CD4-positive, alpha-beta T cell (primary cell): Measurements from ENCODE around the gene DPH5. TPM values are rescaled to one million over a fixed set of nuclear protein-coding genes. Genes with fewer than 3 reads are reported as not detected.

Experiments used
- ATAC-seq: fragments of 200-7000 bp; cut with Tn5 transposase; one replicate; pipeline ENCODE4 v1.10.0; 2022; ENCODE audit warnings: mild to moderate bottlenecking; ENCODE audit not compliant: poor library complexity
- CTCF ChIA-PET: fragments of 350-600 bp; sonication (Branson Sonifier 250); formaldehyde crosslinking; loops from one replicate; lab custom pipeline; 2021; ENCODE audit warnings: antibody characterized with exemption, inconsistent platforms; lab: Charles Lee
- POLR2A ChIA-PET: fragments of 350-600 bp; sonication (Branson Sonifier 250); formaldehyde crosslinking; loops from one replicate; lab custom pipeline; 2021; ENCODE audit warnings: antibody characterized with exemption, inconsistent platforms; lab: Charles Lee
- DNase-seq, 14 experiments: peaks; one replicate each; pipeline ENCODE4 v3.0.0-alpha.2; 2013 to 2020; ENCODE audit warnings: mixed read lengths in 2 of 14
- H3K27ac ChIP-seq, 2 donors: one replicate each; pipeline versions ENCODE4 v1.5.1 to v1.7.0; 2013; ENCODE audit warnings: low read length in 2 of 2, low read depth in 1 of 2, mild to moderate bottlenecking in 1 of 2
- H3K27me3 ChIP-seq, 2 experiments: 1 replicate in 1 of 2; 2 replicates in 1 of 2; pipeline versions ENCODE4 v1.6.1 to v1.7.0; 2013; ENCODE audit warnings: low read length in 2 of 2, control low read depth in 1 of 2, mild to moderate bottlenecking in 1 of 2, moderate library complexity in 1 of 2; ENCODE audit not compliant: insufficient read depth in 2 of 2, control insufficient read depth in 1 of 2
- H3K36me3 ChIP-seq: one replicate; pipeline ENCODE4 v1.6.1; 2013; ENCODE audit warnings: low read length, control low read depth; ENCODE audit not compliant: insufficient read depth
- H3K4me1 ChIP-seq: one replicate; pipeline ENCODE4 v1.6.1; 2013; ENCODE audit warnings: low read length, control low read depth; ENCODE audit not compliant: insufficient read depth
- H3K4me3 ChIP-seq: one replicate; pipeline ENCODE4 v1.5.1; 2013; ENCODE audit warnings: mild to moderate bottlenecking, low read length, moderate library complexity
- H3K9me3 ChIP-seq, 2 experiments: 1 replicate in 1 of 2; 2 replicates in 1 of 2; pipeline versions ENCODE4 v1.6.1 to v1.7.0; 2013; ENCODE audit warnings: low read length in 2 of 2, mild to moderate bottlenecking in 2 of 2, control low read depth in 1 of 2, moderate library complexity in 1 of 2; ENCODE audit not compliant: control insufficient read depth in 1 of 2, insufficient read depth in 1 of 2
- H3K27ac Mint-ChIP-seq: one replicate; pipeline ENCODE4 v1.8.0; 2020; ENCODE audit warnings: mixed read lengths
- H3K27me3 Mint-ChIP-seq: one replicate; pipeline ENCODE4 v1.8.0; 2021; ENCODE audit warnings: mixed read lengths
- H3K36me3 Mint-ChIP-seq: one replicate; pipeline ENCODE4 v1.8.0; 2021; ENCODE audit warnings: low read depth, mixed read lengths
- H3K4me1 Mint-ChIP-seq: one replicate; pipeline ENCODE4 v1.8.0; 2021; ENCODE audit warnings: low read depth, mixed read lengths
- H3K4me3 Mint-ChIP-seq: one replicate; pipeline ENCODE4 v1.8.0; 2020; ENCODE audit warnings: mild to moderate bottlenecking, mixed read lengths
- H3K9me3 Mint-ChIP-seq: one replicate; pipeline ENCODE4 v1.8.0; 2020; ENCODE audit warnings: mixed read lengths
- intact Hi-C, 2 experiments: fragments of 100-400 bp; cut with DNase I in 1 of 2; cut with micrococcal nuclease in 1 of 2; formaldehyde crosslinking; loops; one replicate each; pipeline versions ENCODE4 v1.15.1 to v1.9.0; 2023 to 2025; cut with DNase I, micrococcal nuclease
- total RNA-seq, 174 experiments: library from RNA in 2 of 174; stranded (reverse) in 2 of 174; gene quantifications; one replicate each; pipeline ENCODE4 v1.2.3 and lab custom pipeline; 2021 to 2026
- TF ChIP-seq, protein P1 (sequence below): fragments of 200-600 bp; IDR thresholded peaks from one replicate; pipeline ENCODE4 v1.8.0; 2022; ENCODE audit warnings: antibody characterized with exemption, mild to moderate bottlenecking

The DPH5 gene
- total RNA-seq, 2 experiments from 2014 or later: 31.3 to 35.4 TPM

- Mint-ChIP-seq H3K4me3 (no peak overlapping the region), H3K27ac (no peak overlapping the region), H3K4me1 (peaks cover 36% of the 10 kb centered on the region), H3K27me3 (no peaks in the 10 kb centered on the region), H3K36me3 (peaks cover 29% of the 10 kb centered on the region), H3K9me3 (no peaks in the 10 kb centered on the region)
- intact Hi-C loops: no loop called here
- DNase-seq: no peak
- no peaks in the 10 kb centered on the region for H3K27me3 ChIP-seq
- ChIA-PET CTCF (no interaction called here), POLR2A (no interaction called here)
- TF ChIP-seq, protein P1, sequence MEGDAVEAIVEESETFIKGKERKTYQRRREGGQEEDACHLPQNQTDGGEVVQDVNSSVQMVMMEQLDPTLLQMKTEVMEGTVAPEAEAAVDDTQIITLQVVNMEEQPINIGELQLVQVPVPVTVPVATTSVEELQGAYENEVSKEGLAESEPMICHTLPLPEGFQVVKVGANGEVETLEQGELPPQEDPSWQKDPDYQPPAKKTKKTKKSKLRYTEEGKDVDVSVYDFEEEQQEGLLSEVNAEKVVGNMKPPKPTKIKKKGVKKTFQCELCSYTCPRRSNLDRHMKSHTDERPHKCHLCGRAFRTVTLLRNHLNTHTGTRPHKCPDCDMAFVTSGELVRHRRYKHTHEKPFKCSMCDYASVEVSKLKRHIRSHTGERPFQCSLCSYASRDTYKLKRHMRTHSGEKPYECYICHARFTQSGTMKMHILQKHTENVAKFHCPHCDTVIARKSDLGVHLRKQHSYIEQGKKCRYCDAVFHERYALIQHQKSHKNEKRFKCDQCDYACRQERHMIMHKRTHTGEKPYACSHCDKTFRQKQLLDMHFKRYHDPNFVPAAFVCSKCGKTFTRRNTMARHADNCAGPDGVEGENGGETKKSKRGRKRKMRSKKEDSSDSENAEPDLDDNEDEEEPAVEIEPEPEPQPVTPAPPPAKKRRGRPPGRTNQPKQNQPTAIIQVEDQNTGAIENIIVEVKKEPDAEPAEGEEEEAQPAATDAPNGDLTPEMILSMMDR: no peak
- no peak for ATAC-seq
- H3K36me3 ChIP-seq: no peaks in the 10 kb centered on the region
- H3K9me3 ChIP-seq: no peaks in the 10 kb centered on the region
- H3K4me1 ChIP-seq: peaks cover 10% of the 10 kb centered on the region
- H3K27ac ChIP-seq: no peak overlapping the region
- no peak overlapping the region for H3K4me3 ChIP-seq
These were observed 35.4 kb upstream of the DPH5 start for GRCh38 chr1:101060992-101061391.

DNA sequence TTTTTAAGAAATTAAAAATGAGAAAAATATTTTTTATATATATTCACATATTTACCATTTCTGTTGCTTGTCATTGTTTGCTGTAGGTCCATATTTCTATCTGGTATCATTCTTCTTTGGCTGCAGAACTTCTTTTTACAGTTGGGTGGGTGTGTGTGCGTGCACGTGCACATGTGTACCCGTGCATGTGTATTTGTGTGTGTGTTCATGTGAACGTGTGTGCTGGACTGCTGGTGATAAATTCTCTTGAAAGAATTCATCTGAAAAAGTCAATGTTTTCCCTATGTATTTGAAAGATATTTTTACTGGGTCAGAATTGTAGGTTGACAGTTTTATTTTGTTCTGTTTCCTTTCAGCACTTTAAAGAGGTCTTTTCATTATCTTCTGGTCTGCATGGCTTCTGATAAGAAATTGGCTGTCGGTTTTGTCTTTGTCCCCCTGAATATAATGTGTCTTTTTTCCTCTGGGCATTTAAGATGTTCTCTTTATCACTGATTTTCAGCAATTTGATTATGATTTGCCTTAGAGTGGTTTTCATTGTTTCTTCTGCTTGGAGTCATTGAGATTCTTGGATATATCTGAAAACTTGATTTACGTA, 34.5 kb upstream of the DPH5 start:
- H3K4me1 Mint-ChIP-seq: peaks cover 33% of the 10 kb centered on the region
- H3K9me3 ChIP-seq: no peaks in the 10 kb centered on the region
- no peaks in the 10 kb centered on the region for H3K27me3 Mint-ChIP-seq
- CTCF ChIA-PET: no interaction called here
- H3K36me3 ChIP-seq: no peaks in the 10 kb centered on the region
- no peak overlapping the region for H3K4me3 Mint-ChIP-seq
- intact Hi-C loops: no loop called here
- H3K27ac Mint-ChIP-seq: no peak overlapping the region
- no peak for DNase-seq
- no peaks in the 10 kb centered on the region for H3K27me3 ChIP-seq
- peaks cover 33% of the 10 kb centered on the region for H3K36me3 Mint-ChIP-seq
- ATAC-seq: no peak
- TF ChIP-seq, protein P1: no peak
- H3K9me3 Mint-ChIP-seq: no peaks in the 10 kb centered on the region
- peaks cover 8% of the 10 kb centered on the region for H3K4me1 ChIP-seq
- H3K27ac ChIP-seq: no peak overlapping the region
- no peak overlapping the region for H3K4me3 ChIP-seq
- POLR2A ChIA-PET: no interaction called here

GRCh38 chr1:101055623-101056022, 30.0 kb upstream of the DPH5 start:
- Mint-ChIP-seq H3K27me3 (no peaks in the 10 kb centered on the region), H3K4me1 (peaks cover 17% of the 10 kb centered on the region), H3K36me3 (peaks cover 29% of the 10 kb centered on the region), H3K4me3 (no peak overlapping the region), H3K27ac (no peak overlapping the region), H3K9me3 (no peaks in the 10 kb centered on the region)
- ATAC-seq (no peak), DNase-seq (no peak)
- ChIA-PET CTCF (interaction anchor here (1.8 kb wide), 2 partner anchors 13 to 18 kb away, joined by 4 to 5 read pairs; no protein-coding TSS in a partner anchor), POLR2A (interaction anchor here (0.6 to 0.9 kb wide), 2 partner anchors 26 to 1937 kb away, joined by 3 to 4 read pairs; no protein-coding TSS in a partner anchor)
- H3K27me3 ChIP-seq: no peaks in the 10 kb centered on the region
- TF ChIP-seq, protein P1: no peak
- intact Hi-C loops: no loop called here
- no peak overlapping the region for H3K27ac ChIP-seq
- no peaks in the 10 kb centered on the region for H3K36me3 ChIP-seq
- H3K9me3 ChIP-seq: no peaks in the 10 kb centered on the region
- no peaks in the 10 kb centered on the region for H3K4me1 ChIP-seq
- no peak overlapping the region for H3K4me3 ChIP-seq
